Measurements from ENCODE around the gene PNLDC1. TPM values are rescaled to one million over a fixed set of nuclear protein-coding genes. Genes with fewer than 3 reads are reported as not detected.
"Not testable (repeated sequence)": the region's sequence is repeated elsewhere in the genome, so short reads cannot be mapped to it uniquely, and the experiment has no call there.

Gene PNLDC1
- total RNA-seq, 1 donor from 2014 or later: not detected

DNA sequence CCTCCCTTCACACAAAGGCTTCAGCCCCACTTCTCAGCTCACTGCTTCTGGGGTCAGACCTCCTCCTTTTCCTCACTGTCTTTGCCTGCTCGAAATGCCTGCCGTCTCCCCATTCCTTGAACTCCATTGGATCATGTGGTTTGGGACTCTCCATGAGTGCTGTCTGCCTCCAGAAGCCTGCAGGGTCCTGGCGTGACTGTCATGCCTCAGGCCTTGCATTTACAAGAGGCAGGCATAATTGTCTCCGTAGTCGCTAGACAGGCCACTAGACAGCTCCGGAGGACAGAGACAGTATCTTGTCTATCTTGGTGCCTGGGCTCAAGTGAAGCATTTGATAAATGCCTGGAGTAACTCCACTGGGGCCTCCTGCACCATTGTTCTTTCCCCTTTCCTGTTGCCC, 15.3 kb downstream of the PNLDC1 start:
- TF ChIP-seq POLR2A (IDR thresholded peaks at IDR 0.05): no peak
- TF ChIP-seq, protein P1, sequence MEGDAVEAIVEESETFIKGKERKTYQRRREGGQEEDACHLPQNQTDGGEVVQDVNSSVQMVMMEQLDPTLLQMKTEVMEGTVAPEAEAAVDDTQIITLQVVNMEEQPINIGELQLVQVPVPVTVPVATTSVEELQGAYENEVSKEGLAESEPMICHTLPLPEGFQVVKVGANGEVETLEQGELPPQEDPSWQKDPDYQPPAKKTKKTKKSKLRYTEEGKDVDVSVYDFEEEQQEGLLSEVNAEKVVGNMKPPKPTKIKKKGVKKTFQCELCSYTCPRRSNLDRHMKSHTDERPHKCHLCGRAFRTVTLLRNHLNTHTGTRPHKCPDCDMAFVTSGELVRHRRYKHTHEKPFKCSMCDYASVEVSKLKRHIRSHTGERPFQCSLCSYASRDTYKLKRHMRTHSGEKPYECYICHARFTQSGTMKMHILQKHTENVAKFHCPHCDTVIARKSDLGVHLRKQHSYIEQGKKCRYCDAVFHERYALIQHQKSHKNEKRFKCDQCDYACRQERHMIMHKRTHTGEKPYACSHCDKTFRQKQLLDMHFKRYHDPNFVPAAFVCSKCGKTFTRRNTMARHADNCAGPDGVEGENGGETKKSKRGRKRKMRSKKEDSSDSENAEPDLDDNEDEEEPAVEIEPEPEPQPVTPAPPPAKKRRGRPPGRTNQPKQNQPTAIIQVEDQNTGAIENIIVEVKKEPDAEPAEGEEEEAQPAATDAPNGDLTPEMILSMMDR (IDR thresholded peaks at IDR 0.05): no peak
- no peak for TF ChIP-seq POLR2AphosphoS5 (IDR thresholded peaks at IDR 0.05; ENCODE audit: insufficient read depth in 1 of 2, low read depth in 1 of 2)
- Histone ChIP-seq H3K27ac (no peak overlapping the region), H3K4me3 (no peak overlapping the region), H3K9me3 (no peaks in the 10 kb centered on the region), H3K36me3 (no peaks in the 10 kb centered on the region), H3K4me1 (no peaks in the 10 kb centered on the region), H3K27me3 (no peaks in the 10 kb centered on the region)
- DNase-seq (ENCODE audit: extremely low spot score in 2 of 2): no peak
- intact Hi-C loops (cut with DNase I): no loop called here

DNA sequence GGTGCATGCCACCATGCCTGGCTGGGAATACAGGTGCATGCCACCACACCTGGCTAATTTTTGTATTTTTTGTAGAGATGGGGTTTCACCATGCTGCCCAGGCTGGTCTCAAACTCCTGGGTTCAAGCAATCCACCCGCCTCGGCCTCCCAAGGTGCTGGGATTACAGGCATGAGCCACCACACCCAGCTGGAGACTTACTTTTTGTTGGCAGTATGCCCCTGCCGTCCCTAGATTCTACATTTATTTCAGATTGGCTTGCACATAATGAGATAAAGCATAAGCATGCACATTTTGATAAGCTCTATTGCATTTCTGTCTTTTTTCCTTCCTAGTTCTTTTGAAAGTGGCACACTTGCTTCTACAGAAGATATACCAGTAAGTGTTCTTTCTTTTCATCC, 16.7 kb downstream of the PNLDC1 start:
- H3K27me3 ChIP-seq; H3K4me3 ChIP-seq; DNase-seq (ENCODE audit: extremely low spot score in 2 of 2); H3K36me3 ChIP-seq; H3K4me1 ChIP-seq; H3K27ac ChIP-seq; intact Hi-C loops (cut with DNase I); H3K9me3 ChIP-seq: not testable (repeated sequence)

DNA sequence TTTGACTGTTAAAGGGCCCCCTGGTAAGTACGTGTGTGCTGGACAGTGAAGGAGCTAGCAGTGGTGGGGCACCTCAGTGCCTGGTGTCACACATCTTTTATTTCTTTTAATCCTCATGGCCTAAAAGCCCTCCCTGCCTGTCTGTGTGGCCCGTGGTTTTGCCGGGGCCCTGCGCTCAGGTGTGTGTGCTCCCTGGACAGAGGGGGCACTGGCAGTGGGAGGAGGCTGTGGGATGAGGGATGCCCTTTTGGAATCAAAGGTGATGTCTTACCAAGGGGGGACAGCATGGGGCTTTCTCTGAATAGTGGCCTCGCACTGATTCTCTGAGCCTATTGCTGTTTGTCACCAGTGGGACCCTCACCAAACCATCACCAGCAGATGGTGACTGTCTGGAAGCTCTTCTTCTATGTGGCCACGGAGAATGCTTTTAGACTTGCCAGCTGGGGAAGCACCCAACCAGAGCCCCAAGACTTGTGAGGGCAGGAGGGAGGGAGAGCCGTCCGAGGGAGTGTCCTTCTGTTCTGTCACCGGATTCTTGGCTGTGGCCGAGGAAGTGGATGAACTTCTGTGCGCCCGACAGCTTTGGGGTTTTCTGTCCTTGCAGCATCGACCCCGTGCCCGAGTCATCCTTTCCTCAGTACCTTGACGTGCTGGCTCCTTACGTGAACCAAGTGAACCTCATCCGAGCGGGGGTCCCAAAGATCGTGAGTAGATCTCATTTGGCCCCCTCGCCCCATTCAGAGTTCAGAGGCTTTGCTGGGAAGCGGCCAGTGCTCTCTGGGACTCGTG, 18.1 kb downstream of the PNLDC1 start:
- no peaks in the 10 kb centered on the region for H3K9me3 ChIP-seq
- no peaks in the 10 kb centered on the region for H3K4me1 ChIP-seq
- H3K27ac ChIP-seq: no peak overlapping the region
- no peaks in the 10 kb centered on the region for H3K27me3 ChIP-seq
- intact Hi-C loops (cut with DNase I): no loop called here
- no peaks in the 10 kb centered on the region for H3K36me3 ChIP-seq
- TF ChIP-seq POLR2AphosphoS5 (IDR thresholded peaks at IDR 0.05; ENCODE audit: insufficient read depth in 1 of 2, low read depth in 1 of 2) (no peak), POLR2A (IDR thresholded peaks at IDR 0.05) (no peak)
- TF ChIP-seq, protein P1 (IDR thresholded peaks at IDR 0.05): no peak
- H3K4me3 ChIP-seq: no peak overlapping the region
- DNase-seq (ENCODE audit: extremely low spot score in 2 of 2): no peak

DNA sequence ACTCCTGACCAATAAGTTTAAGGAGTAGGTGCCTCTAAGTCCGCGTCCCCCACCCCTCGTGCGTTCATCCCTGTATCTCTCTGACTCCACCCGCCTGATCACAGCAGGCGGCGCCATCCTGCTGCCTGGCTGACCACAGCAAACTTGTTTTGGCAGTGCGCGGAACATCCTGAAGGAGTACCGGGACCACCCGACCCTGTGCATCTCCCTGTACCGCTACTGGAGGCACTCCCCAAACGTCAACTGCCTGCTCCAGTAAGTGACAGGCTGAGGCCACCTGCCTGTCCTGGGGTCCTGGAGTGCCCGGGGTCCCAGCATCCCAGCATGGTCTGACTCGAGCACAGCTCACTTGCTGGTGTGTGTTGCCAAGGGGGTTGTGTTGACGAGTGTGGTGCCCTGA, 19.0 kb downstream of the PNLDC1 start:
- no peaks in the 10 kb centered on the region for H3K4me1 ChIP-seq
- H3K4me3 ChIP-seq: no peak overlapping the region
- no peak overlapping the region for H3K27ac ChIP-seq
- intact Hi-C loops (cut with DNase I): no loop called here
- H3K36me3 ChIP-seq: no peaks in the 10 kb centered on the region
- H3K9me3 ChIP-seq: no peaks in the 10 kb centered on the region
- no peaks in the 10 kb centered on the region for H3K27me3 ChIP-seq
- DNase-seq (ENCODE audit: extremely low spot score in 2 of 2): no peak
- TF ChIP-seq POLR2AphosphoS5 (IDR thresholded peaks at IDR 0.05; ENCODE audit: insufficient read depth in 1 of 2, low read depth in 1 of 2) (no peak), POLR2A (IDR thresholded peaks at IDR 0.05) (no peak)
- TF ChIP-seq, protein P1 (IDR thresholded peaks at IDR 0.05): no peak

DNA sequence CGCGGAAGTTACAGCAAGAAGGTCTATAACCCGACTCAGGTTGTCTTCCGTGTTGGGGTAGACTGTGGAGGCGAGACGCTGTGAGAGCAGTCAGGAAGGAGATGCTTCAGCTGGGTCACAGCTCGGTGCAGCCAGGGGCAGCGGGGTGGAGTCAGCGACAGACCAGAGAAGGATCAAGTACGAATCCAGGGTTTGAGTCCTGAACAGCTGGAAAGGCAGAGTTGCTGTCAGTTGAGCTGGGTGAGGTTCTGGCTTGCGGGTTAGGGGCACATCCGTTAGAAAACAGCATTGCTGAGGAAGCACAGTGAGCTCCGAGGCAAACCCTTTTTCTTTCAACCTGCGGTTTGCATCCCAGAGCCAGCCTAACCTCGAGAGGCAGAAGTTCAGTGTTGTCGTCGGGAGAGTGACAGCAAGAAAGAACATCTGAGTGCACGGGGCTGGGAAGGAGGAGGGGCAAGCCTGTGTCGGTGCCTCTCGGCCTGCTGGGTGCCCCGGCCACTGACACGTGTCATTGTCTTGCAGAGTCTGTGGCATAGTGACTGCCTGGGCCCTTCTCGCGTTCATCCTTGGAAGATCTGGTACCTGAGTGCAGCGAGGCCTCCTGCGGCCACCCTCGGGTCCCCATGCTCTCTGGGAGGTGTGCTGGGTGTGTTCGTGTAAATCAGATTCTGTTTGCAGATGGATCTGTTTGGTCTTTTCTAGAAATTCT, 20.0 kb downstream of the PNLDC1 start:
- H3K36me3 ChIP-seq: no peaks in the 10 kb centered on the region
- no peak overlapping the region for H3K4me3 ChIP-seq
- no peaks in the 10 kb centered on the region for H3K9me3 ChIP-seq
- intact Hi-C loops (cut with DNase I): no loop called here
- no peaks in the 10 kb centered on the region for H3K4me1 ChIP-seq
- no peak overlapping the region for H3K27ac ChIP-seq
- TF ChIP-seq, protein P1 (IDR thresholded peaks at IDR 0.05): no peak
- no peak for TF ChIP-seq POLR2AphosphoS5 (IDR thresholded peaks at IDR 0.05; ENCODE audit: insufficient read depth in 1 of 2, low read depth in 1 of 2)
- no peak for TF ChIP-seq POLR2A (IDR thresholded peaks at IDR 0.05)
- no peaks in the 10 kb centered on the region for H3K27me3 ChIP-seq
- DNase-seq (ENCODE audit: extremely low spot score in 2 of 2): no peak

Measured in vagina (tissue), 2 donors.